Dendritic cell treated with granulocyte-macrophage colony-stimulating factor and Interleukin-4, amounts not matched to agents 40 ng/mL and 50 ng/mL, for 4 days (primary cell): ENCODE results near the gene TRANK1.

ENCODE experiments used
- H3K27ac Mint-ChIP-seq: one replicate; pipeline ENCODE4 v1.8.0; 2022; ENCODE audit warnings: mild to moderate bottlenecking, mixed read lengths
- H3K27me3 Mint-ChIP-seq: one replicate; pipeline ENCODE4 v1.8.0; 2022; ENCODE audit warnings: mild to moderate bottlenecking, mixed read lengths
- H3K36me3 Mint-ChIP-seq: one replicate; pipeline ENCODE4 v1.8.0; 2022; ENCODE audit warnings: low read depth, mixed read lengths
- H3K4me1 Mint-ChIP-seq: one replicate; pipeline ENCODE4 v1.8.0; 2022; ENCODE audit warnings: low read depth, mixed read lengths
- H3K4me3 Mint-ChIP-seq: one replicate; pipeline ENCODE4 v1.8.0; 2022; ENCODE audit warnings: mild to moderate bottlenecking, moderate library complexity, mixed read lengths
- H3K9me3 Mint-ChIP-seq: one replicate; pipeline ENCODE4 v1.8.0; 2022; ENCODE audit warnings: mixed read lengths
- intact Hi-C: fragments of 100-400 bp; cut with micrococcal nuclease; formaldehyde crosslinking; loops from one replicate; pipeline ENCODE4 v1.15.0; 2022

The TRANK1 gene

GRCh38 chr3:36876181-36876936 lies 68.5 kb downstream of the TRANK1 start:
- Mint-ChIP-seq H3K27me3 (no peaks in the 10 kb centered on the region), H3K9me3 (no peaks in the 10 kb centered on the region), H3K4me3 (peak overlapping the region; percentile 59), H3K4me1 (peaks cover 12% of the 10 kb centered on the region), H3K27ac (peak overlapping the region; percentile 77), H3K36me3 (no peaks in the 10 kb centered on the region)
- intact Hi-C loops: no loop called here

GRCh38 chr3:36875397-36875796 lies 69.5 kb downstream of the TRANK1 start:
- no peak overlapping the region for H3K4me3 Mint-ChIP-seq
- no peaks in the 10 kb centered on the region for H3K9me3 Mint-ChIP-seq
- H3K27ac Mint-ChIP-seq: no peak overlapping the region
- intact Hi-C loops: no loop called here
- H3K27me3 Mint-ChIP-seq: no peaks in the 10 kb centered on the region
- H3K36me3 Mint-ChIP-seq: no peaks in the 10 kb centered on the region
- peaks cover 12% of the 10 kb centered on the region for H3K4me1 Mint-ChIP-seq

DNA sequence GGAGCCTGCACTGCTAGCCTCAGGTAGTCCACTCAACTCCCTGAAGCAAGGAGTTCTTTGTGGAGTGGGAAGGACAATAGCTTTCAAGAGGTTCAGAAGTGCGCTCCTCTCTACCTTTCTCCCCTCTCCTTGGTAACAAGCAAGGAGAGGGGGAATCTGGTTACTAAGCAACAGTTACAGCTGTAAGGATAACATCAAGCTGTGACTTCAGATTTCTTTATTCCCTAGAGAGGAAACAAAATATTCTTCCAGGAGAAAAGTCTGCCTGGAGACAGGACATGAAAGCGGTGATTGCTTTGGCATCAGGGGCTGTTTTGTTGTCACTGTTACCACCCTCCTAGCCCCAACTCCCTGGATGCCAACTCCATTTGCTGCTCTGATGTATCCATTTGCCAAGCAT lies 70.4 kb downstream of the TRANK1 start:
- H3K4me1 Mint-ChIP-seq: peaks cover 12% of the 10 kb centered on the region
- H3K27me3 Mint-ChIP-seq: no peaks in the 10 kb centered on the region
- H3K4me3 Mint-ChIP-seq: no peak overlapping the region
- H3K9me3 Mint-ChIP-seq: no peaks in the 10 kb centered on the region
- H3K36me3 Mint-ChIP-seq: no peaks in the 10 kb centered on the region
- no peak overlapping the region for H3K27ac Mint-ChIP-seq
- intact Hi-C loops: no loop called here

DNA sequence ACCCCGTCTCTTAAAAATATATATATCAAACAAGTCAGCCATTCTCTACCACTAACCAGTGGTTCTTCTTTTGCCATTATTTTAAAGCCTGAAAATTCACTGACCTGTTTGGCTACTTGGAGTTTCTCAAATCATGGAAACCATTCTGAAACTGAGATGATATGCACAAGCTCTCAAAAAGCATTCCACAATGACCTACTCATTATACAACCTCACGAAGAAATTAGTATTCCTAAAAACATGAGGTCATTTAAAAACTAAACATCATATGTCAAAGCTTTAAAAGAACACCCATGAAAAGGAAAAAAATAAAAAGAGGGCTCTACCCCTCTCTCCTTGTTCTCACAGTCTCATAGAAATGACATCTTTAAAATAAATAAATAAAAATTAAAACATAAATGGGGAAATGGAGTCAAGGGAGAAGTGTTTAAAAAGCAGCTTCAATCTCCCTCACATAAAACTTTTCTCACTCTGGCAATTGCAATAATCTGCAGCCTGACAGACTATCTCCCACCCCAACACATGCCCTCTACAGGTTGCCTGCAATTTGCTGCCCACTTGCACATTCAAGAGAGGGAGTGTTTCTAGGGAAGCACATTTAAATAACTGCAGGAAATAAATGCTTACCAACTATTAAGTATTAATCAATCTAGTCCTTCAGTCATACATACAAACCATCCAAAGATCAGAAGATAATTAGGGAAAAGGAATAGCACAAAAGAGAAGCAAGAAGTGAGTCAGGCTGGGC lies 73.3 kb downstream of the TRANK1 start:
- intact Hi-C loops: no loop called here
- Mint-ChIP-seq H3K4me3 (no peak overlapping the region), H3K27me3 (no peaks in the 10 kb centered on the region), H3K9me3 (no peaks in the 10 kb centered on the region), H3K36me3 (no peaks in the 10 kb centered on the region), H3K27ac (no peak overlapping the region), H3K4me1 (peaks cover 13% of the 10 kb centered on the region)

GRCh38 chr3:36868614-36869436 lies 76.0 kb downstream of the TRANK1 start:
- H3K36me3 Mint-ChIP-seq: no peaks in the 10 kb centered on the region
- H3K27ac Mint-ChIP-seq: no peak overlapping the region
- peaks cover 5% of the 10 kb centered on the region for H3K4me1 Mint-ChIP-seq
- no peak overlapping the region for H3K4me3 Mint-ChIP-seq
- intact Hi-C loops: loop anchor here (1.0 kb wide), 1 partner anchor 140 kb away; no protein-coding TSS in a partner anchor
- no peaks in the 10 kb centered on the region for H3K27me3 Mint-ChIP-seq
- H3K9me3 Mint-ChIP-seq: no peaks in the 10 kb centered on the region

DNA sequence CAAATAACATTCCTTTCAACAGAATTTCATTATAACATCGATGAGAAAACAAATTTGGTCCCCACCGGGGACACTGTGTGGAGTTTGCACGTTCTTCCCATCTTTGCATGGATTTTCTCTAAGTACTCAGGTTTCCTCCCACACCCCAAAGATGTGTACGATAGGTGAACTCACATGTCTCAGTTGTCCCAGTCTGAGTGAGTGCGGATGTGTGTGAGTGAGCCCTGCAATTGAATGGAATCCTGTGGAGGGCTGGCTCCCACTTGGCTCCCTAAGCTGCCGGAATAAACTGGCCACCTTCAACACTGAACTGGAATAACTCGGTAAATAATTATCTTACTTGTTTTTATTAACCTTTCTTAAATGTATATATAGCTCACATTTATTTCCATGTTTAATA lies 77.0 kb downstream of the TRANK1 start:
- Mint-ChIP-seq H3K4me3 (no peak overlapping the region), H3K27me3 (no peaks in the 10 kb centered on the region), H3K4me1 (peaks cover 5% of the 10 kb centered on the region), H3K9me3 (no peaks in the 10 kb centered on the region), H3K36me3 (peaks cover 5% of the 10 kb centered on the region), H3K27ac (no peak overlapping the region)
- intact Hi-C loops: no loop called here

DNA sequence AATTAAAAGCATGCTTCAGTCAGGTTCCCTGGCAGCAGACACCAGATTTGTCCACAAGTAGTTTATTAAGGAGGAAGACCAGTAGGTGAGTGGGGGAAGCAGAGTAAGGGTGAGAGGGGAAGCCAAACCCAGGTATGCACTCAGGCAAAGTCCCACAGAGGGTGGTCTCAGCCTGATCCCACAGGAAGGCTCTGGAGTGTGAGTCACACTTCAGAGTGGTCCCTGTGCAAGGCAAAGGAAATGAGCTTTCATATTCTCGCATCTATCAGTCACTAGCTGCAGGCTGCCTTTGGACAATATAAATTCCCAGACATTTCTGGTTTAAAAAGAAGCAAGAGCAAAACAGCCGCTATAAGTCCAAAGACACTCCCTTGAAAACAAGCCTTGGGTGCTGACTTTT lies 78.5 kb downstream of the TRANK1 start:
- intact Hi-C loops: no loop called here
- Mint-ChIP-seq H3K36me3 (peaks cover 11% of the 10 kb centered on the region), H3K27ac (no peak overlapping the region)

DNA sequence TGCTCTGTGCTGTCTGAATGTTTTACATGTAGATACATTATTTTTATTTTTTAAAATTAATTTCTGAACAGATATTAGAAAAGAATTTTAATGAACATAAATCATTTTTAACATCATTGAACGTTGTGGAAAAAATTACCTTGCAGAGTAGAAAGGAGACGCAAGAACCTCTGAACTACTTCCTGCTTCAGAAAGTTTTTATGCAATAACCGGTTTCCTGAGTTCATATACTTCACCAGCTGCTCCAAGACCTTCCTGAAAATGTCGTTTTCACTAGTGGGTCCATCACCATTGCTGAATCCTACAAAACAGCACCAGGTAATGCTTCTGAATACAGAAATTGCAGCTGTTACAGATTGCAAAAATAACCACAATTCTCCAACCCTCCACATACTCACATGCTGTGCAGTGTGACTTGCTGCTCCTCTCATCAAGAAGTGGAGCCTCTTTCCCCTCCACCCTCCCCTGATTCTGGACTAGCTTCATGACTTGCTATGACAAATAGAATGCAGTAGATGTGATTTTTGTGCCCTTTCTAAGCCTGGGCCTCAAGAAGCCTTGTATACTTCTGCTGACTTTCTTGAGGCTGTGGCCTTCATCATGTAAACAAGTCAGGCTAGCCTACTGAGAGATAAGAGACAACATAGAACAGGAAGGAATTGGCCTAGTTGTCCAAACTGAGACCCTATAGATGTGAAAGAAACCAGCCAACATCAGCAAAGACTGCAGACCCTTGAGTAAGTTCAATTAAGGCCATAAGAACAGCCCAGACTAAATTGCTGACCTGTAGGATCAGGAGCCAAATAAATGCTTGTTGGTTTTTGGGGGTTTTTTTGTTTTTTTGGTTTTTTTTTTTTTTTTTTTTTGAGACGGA lies 80.4 kb downstream of the TRANK1 start:
- Mint-ChIP-seq H3K4me3 (no peak overlapping the region), H3K9me3 (no peaks in the 10 kb centered on the region), H3K36me3 (peaks cover 22% of the 10 kb centered on the region), H3K4me1 (peaks cover 5% of the 10 kb centered on the region), H3K27ac (no peak overlapping the region), H3K27me3 (no peaks in the 10 kb centered on the region)
- intact Hi-C loops: no loop called here

More for the DNA sequence above, 78.5 kb downstream of the TRANK1 start:
- no peaks in the 10 kb centered on the region for H3K9me3 Mint-ChIP-seq
- peaks cover 5% of the 10 kb centered on the region for H3K4me1 Mint-ChIP-seq
- H3K4me3 Mint-ChIP-seq: no peak overlapping the region
- H3K27me3 Mint-ChIP-seq: no peaks in the 10 kb centered on the region

DNA sequence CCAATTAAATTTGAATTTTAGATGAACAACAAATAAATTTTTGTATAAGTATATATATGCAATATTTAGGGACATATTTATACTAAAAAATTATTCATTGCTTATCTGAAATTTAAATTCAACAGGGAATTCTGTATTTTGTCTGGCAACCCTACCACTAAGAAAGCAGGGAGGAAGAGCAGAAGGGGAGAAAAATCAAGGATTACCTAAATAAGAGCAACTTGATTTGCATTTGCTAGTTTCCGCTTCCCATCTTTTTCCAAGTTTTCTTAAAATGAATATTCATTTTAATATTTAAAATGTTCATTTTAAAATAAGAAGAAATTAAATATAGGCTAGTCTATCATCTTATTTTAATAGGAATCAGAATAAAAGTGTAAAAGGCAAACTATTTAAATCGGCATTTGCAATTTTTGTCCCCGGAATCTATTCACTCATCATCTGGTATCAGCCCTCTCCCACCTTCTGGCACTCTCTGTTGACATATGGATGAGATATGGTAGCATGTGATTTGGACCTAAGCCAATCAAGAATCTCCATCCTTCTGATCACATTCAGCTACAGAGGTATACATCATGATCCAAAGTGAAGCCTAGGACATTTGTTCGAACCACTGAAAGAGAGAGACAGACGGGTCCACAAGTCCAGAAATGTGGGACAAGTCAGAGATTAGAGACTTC lies 82.6 kb downstream of the TRANK1 start:
- intact Hi-C loops: no loop called here
- H3K9me3 Mint-ChIP-seq: no peaks in the 10 kb centered on the region
- H3K36me3 Mint-ChIP-seq: peaks cover 30% of the 10 kb centered on the region
- H3K4me3 Mint-ChIP-seq: no peak overlapping the region
- H3K27ac Mint-ChIP-seq: no peak overlapping the region
- no peaks in the 10 kb centered on the region for H3K27me3 Mint-ChIP-seq
- no peaks in the 10 kb centered on the region for H3K4me1 Mint-ChIP-seq

DNA sequence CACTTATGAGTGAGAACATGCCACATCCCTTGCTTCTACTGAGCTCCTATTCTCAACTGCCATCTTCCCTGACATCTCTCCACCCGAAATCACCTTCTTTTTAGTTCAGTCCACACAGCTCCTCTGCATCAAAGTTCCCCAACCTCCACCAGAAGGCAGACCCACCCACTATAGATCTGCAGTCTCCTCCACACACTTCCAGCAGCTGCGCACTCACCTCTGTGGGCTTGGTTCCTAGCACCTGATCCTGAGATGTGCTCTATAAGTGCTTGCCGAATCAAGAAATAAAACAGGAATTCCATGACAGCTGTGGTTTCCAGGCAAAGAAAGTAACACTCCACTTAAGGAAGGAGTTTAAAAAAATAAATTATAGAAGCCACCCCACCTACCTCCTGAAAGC lies 85.4 kb downstream of the TRANK1 start:
- no peak overlapping the region for H3K27ac Mint-ChIP-seq
- no peak overlapping the region for H3K4me3 Mint-ChIP-seq
- intact Hi-C loops: no loop called here
- no peaks in the 10 kb centered on the region for H3K9me3 Mint-ChIP-seq
- peaks cover 45% of the 10 kb centered on the region for H3K36me3 Mint-ChIP-seq
- no peaks in the 10 kb centered on the region for H3K4me1 Mint-ChIP-seq
- H3K27me3 Mint-ChIP-seq: no peaks in the 10 kb centered on the region

DNA sequence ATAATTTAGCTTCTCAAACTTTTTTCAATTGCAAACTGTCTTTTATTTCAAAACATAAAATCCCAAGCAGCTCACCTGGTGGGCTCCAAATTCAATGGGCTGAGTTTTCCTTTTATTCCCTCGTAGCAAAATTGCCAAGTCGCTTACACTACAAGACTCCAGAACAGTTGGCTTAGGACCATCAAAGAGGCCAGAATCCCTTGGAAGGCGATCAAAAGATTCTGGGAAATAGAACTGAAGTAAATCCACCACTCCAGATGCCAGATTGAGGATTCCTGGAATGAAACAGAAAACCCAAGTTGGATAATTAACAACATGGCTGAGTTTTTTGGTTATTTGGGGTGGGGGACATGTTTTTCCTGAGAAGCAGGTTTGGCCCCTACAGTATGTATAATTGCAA lies 92.8 kb downstream of the TRANK1 start:
- intact Hi-C loops: no loop called here
- H3K4me3 Mint-ChIP-seq: no peak overlapping the region
- no peak overlapping the region for H3K27ac Mint-ChIP-seq
- H3K4me1 Mint-ChIP-seq: no peaks in the 10 kb centered on the region
- H3K36me3 Mint-ChIP-seq: peaks cover 58% of the 10 kb centered on the region
- H3K27me3 Mint-ChIP-seq: no peaks in the 10 kb centered on the region
- no peaks in the 10 kb centered on the region for H3K9me3 Mint-ChIP-seq

DNA sequence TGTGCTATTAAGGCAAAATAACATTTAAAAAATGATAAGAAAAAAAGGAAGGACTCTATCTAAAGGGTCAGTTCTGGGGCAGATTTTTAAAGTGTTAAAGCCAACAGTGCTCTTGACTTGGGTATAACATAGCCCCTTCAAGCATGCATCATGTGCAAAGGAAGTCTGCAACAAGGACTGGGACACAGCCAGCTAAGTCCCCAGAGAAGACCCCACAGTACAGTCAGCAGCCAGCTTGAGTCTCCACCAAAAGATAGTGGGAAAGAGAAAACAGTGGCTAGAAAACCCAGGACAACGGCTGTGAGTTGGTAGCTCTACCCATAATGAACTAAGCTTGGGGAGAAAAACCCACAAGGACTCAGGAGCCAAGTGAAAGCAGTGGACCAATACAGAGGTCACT lies 94.1 kb downstream of the TRANK1 start:
- Mint-ChIP-seq H3K27me3 (no peaks in the 10 kb centered on the region), H3K36me3 (peaks cover 57% of the 10 kb centered on the region), H3K4me1 (no peaks in the 10 kb centered on the region), H3K27ac (no peak overlapping the region), H3K9me3 (no peaks in the 10 kb centered on the region), H3K4me3 (no peak overlapping the region)
- intact Hi-C loops: no loop called here

DNA sequence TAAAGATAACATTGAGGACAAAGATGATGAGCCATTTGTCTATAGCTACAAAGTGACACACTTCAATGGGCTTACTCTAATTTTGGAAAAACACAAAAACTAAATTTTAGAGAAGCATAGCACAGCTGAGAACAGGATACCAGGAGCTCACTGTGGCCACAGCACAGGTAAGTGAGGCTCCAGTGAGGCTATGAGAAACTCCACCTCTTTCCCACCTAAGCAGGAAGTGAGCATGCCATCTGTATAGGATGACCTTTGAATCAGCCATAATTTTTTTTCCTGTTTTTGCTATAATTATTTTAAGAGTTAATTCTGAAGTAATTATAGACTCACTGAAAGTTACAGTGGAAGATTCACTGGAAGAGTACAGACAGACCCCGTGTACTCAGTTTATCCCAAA lies 98.4 kb downstream of the TRANK1 start:
- Mint-ChIP-seq H3K9me3 (peaks cover 5% of the 10 kb centered on the region), H3K27ac (no peak overlapping the region), H3K4me3 (no peak overlapping the region), H3K4me1 (no peaks in the 10 kb centered on the region), H3K36me3 (peaks cover 77% of the 10 kb centered on the region), H3K27me3 (no peaks in the 10 kb centered on the region)
- intact Hi-C loops: no loop called here
